Renal cortex interstitium (tissue), 11 donors: ENCODE results near the gene PRR20G. TPM values are rescaled to one million over a fixed set of nuclear protein-coding genes. Genes with fewer than 3 reads are reported as not detected.
A peak's percentile ranks its signal among the peaks of the same experiment; 100 is the strongest.
"Not testable (repeated sequence)": the region's sequence is repeated elsewhere in the genome, so short reads cannot be mapped to it uniquely, and the experiment has no call there.

ENCODE experiments used
- DNase-seq, 11 donors: peaks; one replicate each; pipeline ENCODE4 v3.0.0-alpha.2; 2013; ENCODE audit warnings: low read depth in 9 of 11, low spot score in 4 of 11; ENCODE audit errors: extremely low read depth in 1 of 11
- polyA plus RNA-seq, 3 donors: library from polyadenylated mRNA; unstranded; fragments of 120-200 nt; gene quantifications; one replicate each; pipeline ENCODE4 v1.2.1, GENCODE V29; 2013; ENCODE audit not compliant: insufficient read length in 3 of 3

The PRR20G gene
- polyA plus RNA-seq, 3 donors: not detected

- no peak for DNase-seq
Observed at GRCh38 chr3:127306361-127307111, 18.7 kb upstream of the PRR20G start.

GRCh38 chr3:127305499-127306060, 17.7 kb upstream of the PRR20G start:
- no peak for DNase-seq

GRCh38 chr3:127304121-127304744, 16.4 kb upstream of the PRR20G start:
- peak in 1 of 11 donors; percentile 7 for DNase-seq

GRCh38 chr3:127299276-127299675, 11.4 kb upstream of the PRR20G start:
- DNase-seq: no peak

GRCh38 chr3:127296959-127297358, 9.1 kb upstream of the PRR20G start:
- DNase-seq: no peak

- no peak for DNase-seq
Observed at GRCh38 chr3:127296166-127296565, 8.3 kb upstream of the PRR20G start.

GRCh38 chr3:127293650-127294049, 5.8 kb upstream of the PRR20G start:
- not testable (repeated sequence) for DNase-seq

GRCh38 chr3:127291611-127292010, 3.8 kb upstream of the PRR20G start:
- DNase-seq: no peak

- no peak for DNase-seq
Observed at GRCh38 chr3:127291114-127291513, 3.3 kb upstream of the PRR20G start.

GRCh38 chr3:127289706-127290575, 2.1 kb upstream of the PRR20G start:
- DNase-seq: no peak

- DNase-seq: no peak
Observed at GRCh38 chr3:127288921-127289705, 1.3 kb upstream of the PRR20G start.

GRCh38 chr3:127288343-127288742, 497 bp upstream of the PRR20G start:
- DNase-seq: no peak

- DNase-seq: no peak
Observed at GRCh38 chr3:127286571-127287140, 1.2 kb downstream of the PRR20G start.

GRCh38 chr3:127284258-127284657, 3.6 kb downstream of the PRR20G start:
- no peak for DNase-seq

GRCh38 chr3:127277561-127277960, 10.3 kb downstream of the PRR20G start:
- DNase-seq: no peak

GRCh38 chr3:127276995-127277394, 10.9 kb downstream of the PRR20G start:
- DNase-seq: no peak

GRCh38 chr3:127276396-127276795, 11.4 kb downstream of the PRR20G start:
- DNase-seq: no peak

GRCh38 chr3:127275287-127275781, 12.5 kb downstream of the PRR20G start:
- no peak for DNase-seq
